Trophoblast cell (in vitro differentiated cells and primary cell): ENCODE data around the gene DPP6.

ENCODE experiments used
- DNase-seq, 2 donors: peaks; one replicate each; pipeline ENCODE4 v3.0.0-alpha.2; 2016
- H2AFZ ChIP-seq: 2 replicates; pipeline ENCODE4 v1.6.1; 2013; ENCODE audit warnings: low read length, moderate library complexity, mild to moderate bottlenecking; ENCODE audit not compliant: insufficient read depth, poor library complexity
- H2AK5ac ChIP-seq: 2 replicates; pipeline ENCODE4 v1.6.1; 2013; ENCODE audit warnings: mild to moderate bottlenecking, low read length
- H2BK120ac ChIP-seq: 2 replicates; pipeline ENCODE4 v1.6.1; 2013; ENCODE audit warnings: low read length, mild to moderate bottlenecking, moderate library complexity; ENCODE audit not compliant: insufficient read depth, poor library complexity
- H2BK12ac ChIP-seq: 2 replicates; pipeline ENCODE4 v1.6.1; 2013; ENCODE audit warnings: mild to moderate bottlenecking, low read length, moderate library complexity
- H2BK5ac ChIP-seq: 2 replicates; pipeline ENCODE4 v1.6.1; 2013; ENCODE audit warnings: low read length, low read depth, moderate library complexity, mild to moderate bottlenecking; ENCODE audit not compliant: poor library complexity
- H3K14ac ChIP-seq: 2 replicates; pipeline ENCODE4 v1.6.1; 2013; ENCODE audit warnings: mild to moderate bottlenecking, low read length
- H3K18ac ChIP-seq: 2 replicates; pipeline ENCODE4 v1.6.1; 2013; ENCODE audit warnings: mild to moderate bottlenecking, low read length
- H3K23ac ChIP-seq: 2 replicates; pipeline ENCODE4 v1.6.1; 2013; ENCODE audit warnings: low read length
- H3K27ac ChIP-seq: 2 replicates; pipeline ENCODE4 v1.5.1; 2013; ENCODE audit warnings: low read depth, mild to moderate bottlenecking, inconsistent platforms, low read length, moderate library complexity
- H3K27me3 ChIP-seq: 2 replicates; pipeline ENCODE4 v1.6.1; 2013; ENCODE audit warnings: inconsistent platforms, mild to moderate bottlenecking, low read length, moderate library complexity; ENCODE audit not compliant: insufficient read depth
- H3K36me3 ChIP-seq, 2 experiments: 1 replicate in 1 of 2; 2 replicates in 1 of 2; pipeline ENCODE4 v1.6.1; 2013; ENCODE audit warnings: low read length in 2 of 2, mild to moderate bottlenecking in 2 of 2, moderate library complexity in 1 of 2; ENCODE audit not compliant: insufficient read depth in 2 of 2, control insufficient read depth in 1 of 2
- H3K4ac ChIP-seq: 2 replicates; pipeline ENCODE4 v1.6.1; 2013; ENCODE audit warnings: low read depth, mild to moderate bottlenecking, low read length, moderate library complexity
- H3K4me1 ChIP-seq, 2 experiments: 1 replicate in 1 of 2; 2 replicates in 1 of 2; pipeline ENCODE4 v1.6.1; 2013; ENCODE audit warnings: low read length in 2 of 2, mild to moderate bottlenecking in 2 of 2, moderate library complexity in 1 of 2; ENCODE audit not compliant: insufficient read depth in 2 of 2, control insufficient read depth in 1 of 2
- H3K4me2 ChIP-seq: 2 replicates; pipeline ENCODE4 v1.6.1; 2013; ENCODE audit warnings: inconsistent platforms, mild to moderate bottlenecking, low read length, moderate library complexity
- H3K4me3 ChIP-seq: 2 replicates; pipeline ENCODE4 v1.5.1; 2013; ENCODE audit warnings: mild to moderate bottlenecking, low read depth, low read length, inconsistent platforms
- H3K79me1 ChIP-seq: one replicate; pipeline ENCODE4 v1.6.1; 2013; ENCODE audit warnings: low read length
- H3K79me2 ChIP-seq: 2 replicates; pipeline ENCODE4 v1.6.1; 2013; ENCODE audit warnings: low read length, mild to moderate bottlenecking; ENCODE audit not compliant: control insufficient read depth, insufficient read depth, poor library complexity
- H3K9ac ChIP-seq: 2 replicates; pipeline ENCODE4 v1.6.1; 2013; ENCODE audit warnings: mild to moderate bottlenecking, low read length
- H3K9me3 ChIP-seq: 2 replicates; pipeline ENCODE4 v1.6.1; 2013; ENCODE audit warnings: low read depth, mild to moderate bottlenecking, control low read depth, inconsistent platforms, low read length; ENCODE audit not compliant: insufficient read depth
- H4K12ac ChIP-seq: 2 replicates; pipeline ENCODE4 v1.6.1; 2013; ENCODE audit warnings: low read depth, mild to moderate bottlenecking, low read length, moderate library complexity
- H4K8ac ChIP-seq: 2 replicates; pipeline ENCODE4 v1.6.1; 2013; ENCODE audit warnings: low read depth, mild to moderate bottlenecking, low read length, moderate library complexity
- H4K91ac ChIP-seq: one replicate; pipeline ENCODE4 v1.6.1; 2013; ENCODE audit warnings: low read depth, mild to moderate bottlenecking, low read length, moderate library complexity
- WGBS: extraction: QIAGEN DNeasy Blood & Tissue Kit; methylation state at CpG from one replicate; pipeline ENCODE4 v1.1.7; 2013; ENCODE audit warnings: missing lambda C conversion rate; ENCODE audit not compliant: insufficient read length, insufficient coverage; ENCODE audit errors: extremely low coverage; 5-methylcytosine and 5-hydroxymethylcytosine counted together

Gene DPP6

GRCh38 chr7:154256150-154256549 is 204.0 kb downstream of the DPP6 start:
- H2BK5ac ChIP-seq: no peak overlapping the region
- H3K9ac ChIP-seq: no peak overlapping the region
- no peak overlapping the region for H4K12ac ChIP-seq
- H3K4me1 ChIP-seq: peaks cover 5 to 6% of the 10 kb centered on the region in 2 experiments
- no peak overlapping the region for H4K91ac ChIP-seq
- no peak overlapping the region for H3K4me3 ChIP-seq
- DNase-seq: no peak
- H2BK12ac ChIP-seq: no peak overlapping the region
- H4K8ac ChIP-seq: no peak overlapping the region
- no peaks in the 10 kb centered on the region for H3K79me1 ChIP-seq
- H2AK5ac ChIP-seq: no peak overlapping the region
- no peak overlapping the region for H3K4ac ChIP-seq
- H3K36me3 ChIP-seq: no peaks in the 10 kb centered on the region
- H3K27me3 ChIP-seq: no peaks in the 10 kb centered on the region
- no peak overlapping the region for H3K23ac ChIP-seq
- H2BK120ac ChIP-seq: no peak overlapping the region
- H2AFZ ChIP-seq: no peak overlapping the region
- WGBS: no CpG with 5 or more reads among the region's 8 CpGs
- peaks cover 2% of the 10 kb centered on the region for H3K9me3 ChIP-seq
- H3K18ac ChIP-seq: no peak overlapping the region
- H3K79me2 ChIP-seq: no peaks in the 10 kb centered on the region
- H3K27ac ChIP-seq: no peak overlapping the region
- no peak overlapping the region for H3K4me2 ChIP-seq
- H3K14ac ChIP-seq: no peak overlapping the region

GRCh38 chr7:154259396-154259795 is 207.2 kb downstream of the DPP6 start:
- Histone ChIP-seq H3K23ac (no peak overlapping the region), H3K79me2 (no peaks in the 10 kb centered on the region)

GRCh38 chr7:154287356-154287755 is 235.2 kb downstream of the DPP6 start:
- Histone ChIP-seq H3K4ac (no peak overlapping the region), H3K9ac (no peak overlapping the region), H3K36me3 (no peaks in the 10 kb centered on the region), H3K79me1 (no peaks in the 10 kb centered on the region), H2BK5ac (no peak overlapping the region), H3K4me3 (no peak overlapping the region), H3K27ac (no peak overlapping the region), H3K79me2 (no peaks in the 10 kb centered on the region), H3K4me1 (no peaks in the 10 kb centered on the region), H2BK12ac (no peak overlapping the region), H4K8ac (no peak overlapping the region), H3K27me3 (no peaks in the 10 kb centered on the region), H3K18ac (no peak overlapping the region), H2BK120ac (no peak overlapping the region), H3K4me2 (no peak overlapping the region), H3K14ac (no peak overlapping the region), H2AK5ac (no peak overlapping the region), H4K12ac (no peak overlapping the region), H4K91ac (no peak overlapping the region), H3K23ac (no peak overlapping the region), H3K9me3 (no peaks in the 10 kb centered on the region), H2AFZ (no peak overlapping the region)
- WGBS: no CpG with 5 or more reads among the region's 8 CpGs
- no peak for DNase-seq

More at GRCh38 chr7:154259396-154259795, 207.2 kb downstream of the DPP6 start:
- H3K36me3 ChIP-seq: no peaks in the 10 kb centered on the region
- no peak overlapping the region for H4K8ac ChIP-seq
- no peak overlapping the region for H3K4me3 ChIP-seq
- H3K9ac ChIP-seq: no peak overlapping the region
- H3K18ac ChIP-seq: no peak overlapping the region
- H2AFZ ChIP-seq: no peak overlapping the region
- no peak overlapping the region for H2BK120ac ChIP-seq
- H2BK12ac ChIP-seq: no peak overlapping the region
- no CpG with 5 or more reads among the region's 3 CpGs for WGBS
- H2BK5ac ChIP-seq: no peak overlapping the region
- H3K27ac ChIP-seq: no peak overlapping the region
- no peak overlapping the region for H3K14ac ChIP-seq
- no peak overlapping the region for H3K4ac ChIP-seq
- H3K79me1 ChIP-seq: no peaks in the 10 kb centered on the region
- H2AK5ac ChIP-seq: no peak overlapping the region
- no peak for DNase-seq
- no peaks in the 10 kb centered on the region for H3K27me3 ChIP-seq
- peaks cover 2% of the 10 kb centered on the region for H3K9me3 ChIP-seq
- peaks cover 6 to 11% of the 10 kb centered on the region in 2 experiments for H3K4me1 ChIP-seq
- no peak overlapping the region for H3K4me2 ChIP-seq
- no peak overlapping the region for H4K91ac ChIP-seq
- no peak overlapping the region for H4K12ac ChIP-seq

- Histone ChIP-seq H3K23ac (no peak overlapping the region), H3K9me3 (no peaks in the 10 kb centered on the region), H3K18ac (no peak overlapping the region), H4K12ac (no peak overlapping the region), H3K9ac (no peak overlapping the region), H2BK5ac (no peak overlapping the region), H4K8ac (no peak overlapping the region), H3K4ac (no peak overlapping the region), H3K14ac (no peak overlapping the region), H2BK120ac (no peak overlapping the region), H3K36me3 (no peaks in the 10 kb centered on the region), H3K27ac (no peak overlapping the region), H2AFZ (no peak overlapping the region), H3K4me2 (no peak overlapping the region), H3K27me3 (no peaks in the 10 kb centered on the region), H3K4me1 (no peaks in the 10 kb centered on the region), H4K91ac (no peak overlapping the region), H3K4me3 (no peak overlapping the region), H3K79me1 (no peaks in the 10 kb centered on the region), H3K79me2 (no peaks in the 10 kb centered on the region), H2BK12ac (no peak overlapping the region), H2AK5ac (no peak overlapping the region)
- no peak for DNase-seq
- no CpG with 5 or more reads among the region's 5 CpGs for WGBS
These were observed 236.9 kb downstream of the DPP6 start for GRCh38 chr7:154289119-154289518.
